GM23338 (cell line): ENCODE results near the gene MOB2. TPM values are rescaled to one million over a fixed set of nuclear protein-coding genes. Genes with fewer than 3 reads are reported as not detected.

Experiments
- ATAC-seq: fragments of 200-7000 bp; cut with Tn5 transposase; 3 replicates; pipeline ENCODE4 v1.9.1; 2020
- DNase-seq: peaks from one replicate; pipeline ENCODE4 v3.0.0-alpha.2; 2015; ENCODE audit warnings: low spot score
- H2AFZ ChIP-seq: fragments of 200-600 bp; sonication (generic); 2 replicates; pipeline ENCODE4 v1.8.0; 2016; ENCODE audit warnings: antibody characterized with exemption, mild to moderate bottlenecking, moderate library complexity
- H3F3A ChIP-seq: fragments of 200-600 bp; sonication (generic); replicated peaks from 2 replicates; pipeline ENCODE4 v1.8.0; 2017; ENCODE audit warnings: antibody characterized with exemption, mixed run types, low read depth
- H3K27ac ChIP-seq: fragments of 200-600 bp; sonication (generic); 2 replicates; pipeline ENCODE4 v1.6.1; 2016; ENCODE audit warnings: low read depth
- H3K27me3 ChIP-seq: fragments of 200-600 bp; sonication (generic); 2 replicates; pipeline ENCODE4 v1.8.0; 2016; ENCODE audit warnings: mild to moderate bottlenecking, mixed run types, moderate library complexity; ENCODE audit not compliant: insufficient read depth
- H3K36me3 ChIP-seq: fragments of 200-600 bp; sonication (generic); 2 replicates; pipeline ENCODE4 v1.8.0; 2016; ENCODE audit warnings: mild to moderate bottlenecking; ENCODE audit not compliant: insufficient read depth
- H3K4me1 ChIP-seq: fragments of 200-600 bp; sonication (generic); 2 replicates; pipeline ENCODE4 v1.8.0; 2016; ENCODE audit warnings: mild to moderate bottlenecking, moderate library complexity; ENCODE audit not compliant: insufficient read depth
- H3K4me2 ChIP-seq: fragments of 200-600 bp; sonication (generic); 2 replicates; pipeline ENCODE4 v1.7.1; 2017; ENCODE audit warnings: mixed run types
- H3K4me3 ChIP-seq: fragments of 200-600 bp; sonication (generic); 2 replicates; pipeline ENCODE4 v1.6.1; 2016; ENCODE audit warnings: mixed run types
- H3K79me2 ChIP-seq: fragments of 200-600 bp; sonication (generic); replicated peaks from 2 replicates; pipeline ENCODE4 v1.8.0; 2017; ENCODE audit warnings: mild to moderate bottlenecking; ENCODE audit not compliant: insufficient read depth
- H3K9me2 ChIP-seq: fragments of 200-600 bp; sonication (generic); 2 replicates; pipeline ENCODE4 v1.8.0; 2017; ENCODE audit not compliant: insufficient read depth
- H4K20me1 ChIP-seq: fragments of 200-600 bp; sonication (generic); replicated peaks from 2 replicates; pipeline ENCODE4 v1.8.0; 2017; ENCODE audit warnings: mild to moderate bottlenecking; ENCODE audit not compliant: insufficient read depth
- H3K27ac Mint-ChIP-seq: 2 replicates; pipeline ENCODE4 v1.8.0; 2020; ENCODE audit warnings: inconsistent platforms, mild to moderate bottlenecking, moderate library complexity, mixed read lengths
- H3K27me3 Mint-ChIP-seq: 3 replicates; pipeline ENCODE4 v1.8.0; 2022; ENCODE audit warnings: low read depth, mild to moderate bottlenecking, moderate library complexity, mixed read lengths, inconsistent platforms; ENCODE audit not compliant: insufficient read depth, poor library complexity
- H3K36me3 Mint-ChIP-seq: 3 replicates; pipeline ENCODE4 v1.8.0; 2021; ENCODE audit warnings: low read depth, mild to moderate bottlenecking, inconsistent platforms, moderate library complexity, mixed read lengths
- H3K4me1 Mint-ChIP-seq: 3 replicates; pipeline ENCODE4 v1.8.0; 2020; ENCODE audit warnings: mild to moderate bottlenecking, inconsistent platforms, mixed read lengths
- H3K4me3 Mint-ChIP-seq: 3 replicates; pipeline ENCODE4 v1.8.0; 2021; ENCODE audit warnings: moderate library complexity, mild to moderate bottlenecking, inconsistent platforms, mixed read lengths
- H3K9me3 Mint-ChIP-seq: 3 replicates; pipeline ENCODE4 v1.8.0; 2020; ENCODE audit warnings: moderate library complexity, mild to moderate bottlenecking, inconsistent platforms, mixed read lengths
- CREB1 ChIP-seq: fragments of 250-450 bp; sonication (Bioruptor Pico); IDR thresholded peaks from 2 replicates; pipeline ENCODE4 v1.5.0; 2020; ENCODE audit warnings: low read depth, mild to moderate bottlenecking, moderate library complexity
- EZH2 ChIP-seq: fragments of 200-600 bp; sonication (generic); IDR thresholded peaks from one replicate; pipeline ENCODE4 v1.8.0; 2017; ENCODE audit warnings: antibody characterized with exemption, mild to moderate bottlenecking, low read depth; ENCODE audit not compliant: unreplicated experiment
- EZH2phosphoT487 ChIP-seq: fragments of 200-600 bp; sonication (generic); IDR thresholded peaks from one replicate; pipeline ENCODE4 v1.8.1; 2018; ENCODE audit warnings: antibody characterized with exemption; ENCODE audit not compliant: unreplicated experiment
- JUNB ChIP-seq: IDR thresholded peaks from one replicate; pipeline ENCODE4 v1.6.1; 2016; ENCODE audit warnings: antibody characterized with exemption; ENCODE audit not compliant: unreplicated experiment
- POLR2AphosphoS5 ChIP-seq: IDR thresholded peaks from 2 replicates; pipeline ENCODE4 v1.6.1; 2016; ENCODE audit warnings: antibody characterized with exemption, low read depth
- REST ChIP-seq: IDR thresholded peaks from one replicate; pipeline ENCODE4 v1.6.1; 2018; ENCODE audit warnings: antibody characterized with exemption; ENCODE audit not compliant: unreplicated experiment
- STAT1 ChIP-seq: IDR thresholded peaks from one replicate; pipeline ENCODE4 v1.6.1; 2016; ENCODE audit warnings: antibody characterized with exemption; ENCODE audit not compliant: unreplicated experiment
- polyA plus RNA-seq: library from polyadenylated mRNA; unstranded; fragments of >200 nt; fragmentation: Nextera tagmentation; extraction: Ambion mirVana; gene quantifications from 2 replicates; pipeline ENCODE4 v1.2.1, GENCODE V29; 2016
- total RNA-seq: library from RNA; depleted of rRNA; stranded (reverse); fragments of >200 nt; shearing (Covaris generic); gene quantifications from 2 replicates; pipeline ENCODE4 v1.2.3, GENCODE V29; 2014
- TF ChIP-seq, protein P1 (sequence below): fragments of 250-450 bp; sonication (Bioruptor Pico); IDR thresholded peaks from 2 replicates; pipeline ENCODE4 v1.5.0; 2020; ENCODE audit warnings: mild to moderate bottlenecking, moderate library complexity

MOB2 gene
- total and polyA plus RNA-seq, 2 experiments from 2014 or later: 10.1 to 19.7 TPM

DNA sequence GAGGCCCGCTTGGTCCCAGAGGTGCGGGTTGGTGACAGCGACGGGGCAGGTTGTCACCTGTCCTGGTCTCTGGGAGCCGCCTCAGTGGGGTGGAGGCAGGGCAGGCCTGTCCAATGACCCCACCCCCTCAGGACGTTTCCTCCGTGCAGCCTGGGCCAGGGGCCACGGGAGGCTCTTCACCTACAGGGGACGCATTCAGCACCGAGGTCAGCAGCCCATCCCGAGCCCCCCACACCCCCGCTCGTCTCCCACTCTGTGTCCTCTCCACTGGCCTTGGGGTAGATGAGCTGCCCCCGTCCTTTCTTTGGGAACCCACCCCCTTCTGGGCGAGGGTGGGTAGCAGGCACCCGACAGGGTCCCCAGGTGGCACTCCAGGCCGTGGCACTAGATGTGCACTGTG is 61.1 kb downstream of the MOB2 start:
- Histone ChIP-seq H3K27ac (no peak overlapping the region), H3K27me3 (no peaks in the 10 kb centered on the region), H3K4me2 (no peak overlapping the region), H3K4me3 (no peak overlapping the region), H3K79me2 (peaks cover 24% of the 10 kb centered on the region), H3K9me2 (no peaks in the 10 kb centered on the region), H2AFZ (no peak overlapping the region), H3K36me3 (no peaks in the 10 kb centered on the region), H4K20me1 (no peaks in the 10 kb centered on the region), H3K4me1 (no peaks in the 10 kb centered on the region), H3F3A (no peaks in the 10 kb centered on the region)
- TF ChIP-seq EZH2: no peak
- no peak for TF ChIP-seq JUNB
- TF ChIP-seq STAT1: no peak
- no peak for TF ChIP-seq POLR2AphosphoS5
- TF ChIP-seq, protein P1, sequence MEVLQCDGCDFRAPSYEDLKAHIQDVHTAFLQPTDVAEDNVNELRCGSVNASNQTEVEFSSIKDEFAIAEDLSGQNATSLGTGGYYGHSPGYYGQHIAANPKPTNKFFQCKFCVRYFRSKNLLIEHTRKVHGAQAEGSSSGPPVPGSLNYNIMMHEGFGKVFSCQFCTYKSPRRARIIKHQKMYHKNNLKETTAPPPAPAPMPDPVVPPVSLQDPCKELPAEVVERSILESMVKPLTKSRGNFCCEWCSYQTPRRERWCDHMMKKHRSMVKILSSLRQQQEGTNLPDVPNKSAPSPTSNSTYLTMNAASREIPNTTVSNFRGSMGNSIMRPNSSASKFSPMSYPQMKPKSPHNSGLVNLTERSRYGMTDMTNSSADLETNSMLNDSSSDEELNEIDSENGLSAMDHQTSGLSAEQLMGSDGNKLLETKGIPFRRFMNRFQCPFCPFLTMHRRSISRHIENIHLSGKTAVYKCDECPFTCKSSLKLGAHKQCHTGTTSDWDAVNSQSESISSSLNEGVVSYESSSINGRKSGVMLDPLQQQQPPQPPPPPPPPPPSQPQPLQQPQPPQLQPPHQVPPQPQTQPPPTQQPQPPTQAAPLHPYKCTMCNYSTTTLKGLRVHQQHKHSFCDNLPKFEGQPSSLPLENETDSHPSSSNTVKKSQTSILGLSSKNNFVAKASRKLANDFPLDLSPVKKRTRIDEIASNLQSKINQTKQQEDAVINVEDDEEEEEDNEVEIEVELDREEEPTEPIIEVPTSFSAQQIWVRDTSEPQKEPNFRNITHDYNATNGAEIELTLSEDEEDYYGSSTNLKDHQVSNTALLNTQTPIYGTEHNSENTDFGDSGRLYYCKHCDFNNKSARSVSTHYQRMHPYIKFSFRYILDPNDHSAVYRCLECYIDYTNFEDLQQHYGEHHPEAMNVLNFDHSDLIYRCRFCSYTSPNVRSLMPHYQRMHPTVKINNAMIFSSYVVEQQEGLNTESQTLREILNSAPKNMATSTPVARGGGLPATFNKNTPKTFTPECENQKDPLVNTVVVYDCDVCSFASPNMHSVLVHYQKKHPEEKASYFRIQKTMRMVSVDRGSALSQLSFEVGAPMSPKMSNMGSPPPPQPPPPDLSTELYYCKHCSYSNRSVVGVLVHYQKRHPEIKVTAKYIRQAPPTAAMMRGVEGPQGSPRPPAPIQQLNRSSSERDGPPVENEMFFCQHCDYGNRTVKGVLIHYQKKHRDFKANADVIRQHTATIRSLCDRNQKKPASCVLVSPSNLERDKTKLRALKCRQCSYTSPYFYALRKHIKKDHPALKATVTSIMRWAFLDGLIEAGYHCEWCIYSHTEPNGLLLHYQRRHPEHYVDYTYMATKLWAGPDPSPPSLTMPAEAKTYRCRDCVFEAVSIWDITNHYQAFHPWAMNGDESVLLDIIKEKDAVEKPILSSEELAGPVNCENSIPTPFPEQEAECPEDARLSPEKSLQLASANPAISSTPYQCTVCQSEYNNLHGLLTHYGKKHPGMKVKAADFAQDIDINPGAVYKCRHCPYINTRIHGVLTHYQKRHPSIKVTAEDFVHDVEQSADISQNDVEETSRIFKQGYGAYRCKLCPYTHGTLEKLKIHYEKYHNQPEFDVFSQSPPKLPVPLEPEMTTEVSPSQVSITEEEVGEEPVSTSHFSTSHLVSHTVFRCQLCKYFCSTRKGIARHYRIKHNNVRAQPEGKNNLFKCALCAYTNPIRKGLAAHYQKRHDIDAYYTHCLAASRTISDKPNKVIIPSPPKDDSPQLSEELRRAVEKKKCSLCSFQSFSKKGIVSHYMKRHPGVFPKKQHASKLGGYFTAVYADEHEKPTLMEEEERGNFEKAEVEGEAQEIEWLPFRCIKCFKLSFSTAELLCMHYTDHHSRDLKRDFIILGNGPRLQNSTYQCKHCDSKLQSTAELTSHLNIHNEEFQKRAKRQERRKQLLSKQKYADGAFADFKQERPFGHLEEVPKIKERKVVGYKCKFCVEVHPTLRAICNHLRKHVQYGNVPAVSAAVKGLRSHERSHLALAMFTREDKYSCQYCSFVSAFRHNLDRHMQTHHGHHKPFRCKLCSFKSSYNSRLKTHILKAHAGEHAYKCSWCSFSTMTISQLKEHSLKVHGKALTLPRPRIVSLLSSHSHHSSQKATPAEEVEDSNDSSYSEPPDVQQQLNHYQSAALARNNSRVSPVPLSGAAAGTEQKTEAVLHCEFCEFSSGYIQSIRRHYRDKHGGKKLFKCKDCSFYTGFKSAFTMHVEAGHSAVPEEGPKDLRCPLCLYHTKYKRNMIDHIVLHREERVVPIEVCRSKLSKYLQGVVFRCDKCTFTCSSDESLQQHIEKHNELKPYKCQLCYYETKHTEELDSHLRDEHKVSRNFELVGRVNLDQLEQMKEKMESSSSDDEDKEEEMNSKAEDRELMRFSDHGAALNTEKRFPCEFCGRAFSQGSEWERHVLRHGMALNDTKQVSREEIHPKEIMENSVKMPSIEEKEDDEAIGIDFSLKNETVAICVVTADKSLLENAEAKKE (CRISPR knock-in tag): no peak
- no peak for TF ChIP-seq CREB1 (CRISPR knock-in tag)
- TF ChIP-seq EZH2phosphoT487: no peak
- DNase-seq (no peak), ATAC-seq (no peak)
- peaks cover 8% of the 10 kb centered on the region for H3K27me3 Mint-ChIP-seq
- no peak overlapping the region for H3K27ac Mint-ChIP-seq
- H3K9me3 Mint-ChIP-seq: peaks cover 4% of the 10 kb centered on the region; the same call in 1 of the 3 replicates
- H3K4me3 Mint-ChIP-seq: no peak overlapping the region
- no peaks in the 10 kb centered on the region for H3K4me1 Mint-ChIP-seq
- H3K36me3 Mint-ChIP-seq: peaks cover 3% of the 10 kb centered on the region; the same call in 1 of the 3 replicates

DNA sequence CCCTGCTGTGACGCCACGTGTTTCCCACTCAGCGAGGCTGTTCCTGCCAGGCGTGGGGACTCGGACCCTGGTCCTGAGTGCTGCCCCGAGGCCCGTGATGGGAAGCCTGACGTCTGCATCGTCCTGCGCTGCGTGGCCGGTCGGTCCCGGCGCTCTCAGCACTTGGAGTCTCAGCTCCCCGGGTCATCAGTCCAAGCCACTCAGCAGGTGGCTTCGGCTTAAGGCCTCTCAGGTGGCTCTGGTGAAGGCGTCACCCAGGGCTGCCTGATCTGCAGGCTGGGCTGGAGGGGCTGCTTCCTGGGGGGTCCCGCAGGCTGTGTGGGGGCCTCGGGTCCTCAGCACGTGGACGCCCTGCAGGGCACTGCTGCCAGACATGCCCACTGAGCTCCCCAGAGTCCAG is 61.6 kb downstream of the MOB2 start:
- H3K36me3 ChIP-seq: no peaks in the 10 kb centered on the region
- H3F3A ChIP-seq: no peaks in the 10 kb centered on the region
- Mint-ChIP-seq H3K4me1 (no peaks in the 10 kb centered on the region), H3K36me3 (peaks cover 3% of the 10 kb centered on the region; the same call in 1 of the 3 replicates), H3K27ac (no peak overlapping the region), H3K27me3 (peaks cover 8% of the 10 kb centered on the region), H3K4me3 (no peak overlapping the region), H3K9me3 (peaks cover 4% of the 10 kb centered on the region; the same call in 1 of the 3 replicates)
- H3K9me2 ChIP-seq: no peaks in the 10 kb centered on the region
- no peaks in the 10 kb centered on the region for H3K4me1 ChIP-seq
- ATAC-seq: no peak
- H3K4me2 ChIP-seq: no peak overlapping the region
- DNase-seq: no peak
- no peak overlapping the region for H2AFZ ChIP-seq
- peaks cover 28% of the 10 kb centered on the region for H3K79me2 ChIP-seq
- no peaks in the 10 kb centered on the region for H3K27me3 ChIP-seq
- no peak overlapping the region for H3K27ac ChIP-seq
- no peaks in the 10 kb centered on the region for H4K20me1 ChIP-seq
- H3K4me3 ChIP-seq: no peak overlapping the region
- TF ChIP-seq REST: no peak
